ENCODE results near the gene TBC1D14.

The TBC1D14 gene

DNA sequence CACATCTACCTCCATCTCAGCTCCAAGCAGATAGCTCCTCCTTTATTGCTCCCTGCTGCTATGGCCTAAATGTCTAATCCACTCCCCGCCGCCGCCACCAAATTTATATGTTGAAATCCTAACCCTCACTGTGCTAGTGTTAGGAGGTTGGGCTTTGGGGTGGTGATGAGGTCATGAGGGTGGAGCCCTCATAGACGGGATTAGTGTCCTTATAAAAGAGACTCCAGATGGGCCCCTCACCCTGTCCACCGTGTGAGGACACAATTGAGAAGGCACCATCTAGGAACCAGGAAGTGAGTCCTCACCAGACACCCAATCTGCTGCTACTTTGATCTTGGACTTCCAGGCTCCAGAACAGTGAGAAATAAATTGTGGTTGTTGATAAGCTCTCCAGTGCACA is 13.6 kb upstream of the TBC1D14 start:
- H3K27me3 ChIP-seq (replicated peaks; ENCODE audit: control insufficient read depth, insufficient read depth, low read length): no peaks in the 10 kb centered on the region
- no peak overlapping the region for H3K4me3 ChIP-seq (replicated peaks; ENCODE audit: low read depth, low read length)
- TF ChIP-seq, protein P1, sequence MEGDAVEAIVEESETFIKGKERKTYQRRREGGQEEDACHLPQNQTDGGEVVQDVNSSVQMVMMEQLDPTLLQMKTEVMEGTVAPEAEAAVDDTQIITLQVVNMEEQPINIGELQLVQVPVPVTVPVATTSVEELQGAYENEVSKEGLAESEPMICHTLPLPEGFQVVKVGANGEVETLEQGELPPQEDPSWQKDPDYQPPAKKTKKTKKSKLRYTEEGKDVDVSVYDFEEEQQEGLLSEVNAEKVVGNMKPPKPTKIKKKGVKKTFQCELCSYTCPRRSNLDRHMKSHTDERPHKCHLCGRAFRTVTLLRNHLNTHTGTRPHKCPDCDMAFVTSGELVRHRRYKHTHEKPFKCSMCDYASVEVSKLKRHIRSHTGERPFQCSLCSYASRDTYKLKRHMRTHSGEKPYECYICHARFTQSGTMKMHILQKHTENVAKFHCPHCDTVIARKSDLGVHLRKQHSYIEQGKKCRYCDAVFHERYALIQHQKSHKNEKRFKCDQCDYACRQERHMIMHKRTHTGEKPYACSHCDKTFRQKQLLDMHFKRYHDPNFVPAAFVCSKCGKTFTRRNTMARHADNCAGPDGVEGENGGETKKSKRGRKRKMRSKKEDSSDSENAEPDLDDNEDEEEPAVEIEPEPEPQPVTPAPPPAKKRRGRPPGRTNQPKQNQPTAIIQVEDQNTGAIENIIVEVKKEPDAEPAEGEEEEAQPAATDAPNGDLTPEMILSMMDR (IDR thresholded peaks at IDR 0.05; ENCODE audit: insufficient read depth, low read length, poor library complexity, severe bottlenecking): no peak
- DNase-seq (ENCODE audit: extremely low read depth, insufficient read length): no peak
- H3K36me3 ChIP-seq (ENCODE audit: control insufficient read depth, insufficient read depth, low read length): no peaks in the 10 kb centered on the region

DNA sequence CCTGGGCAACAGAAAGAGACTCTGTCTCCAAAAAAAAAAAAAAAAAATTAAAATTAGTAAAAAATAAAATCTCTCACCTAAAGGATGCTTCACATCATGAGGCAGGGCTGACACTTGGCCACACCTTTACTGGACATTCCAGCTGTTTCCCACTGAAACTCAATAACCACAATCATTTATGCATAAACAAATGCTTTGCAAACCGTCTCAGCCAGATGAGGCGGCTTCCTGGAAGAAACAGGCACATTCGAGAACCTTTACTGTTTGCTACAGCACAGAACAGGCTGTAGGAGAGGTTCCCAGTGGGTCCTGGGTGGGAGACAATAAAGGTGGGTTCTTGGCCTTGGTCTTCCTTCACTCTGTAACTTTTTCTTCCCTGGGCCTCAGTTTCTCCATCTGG is 10.9 kb upstream of the TBC1D14 start:
- TF ChIP-seq, protein P1 (IDR thresholded peaks at IDR 0.05; ENCODE audit: insufficient read depth, low read length, poor library complexity, severe bottlenecking): no peak
- Histone ChIP-seq H3K4me3 (replicated peaks; ENCODE audit: low read depth, low read length) (no peak overlapping the region), H3K36me3 (ENCODE audit: control insufficient read depth, insufficient read depth, low read length) (no peaks in the 10 kb centered on the region), H3K27me3 (replicated peaks; ENCODE audit: control insufficient read depth, insufficient read depth, low read length) (no peaks in the 10 kb centered on the region)
- DNase-seq (ENCODE audit: extremely low read depth, insufficient read length): no peak

DNA sequence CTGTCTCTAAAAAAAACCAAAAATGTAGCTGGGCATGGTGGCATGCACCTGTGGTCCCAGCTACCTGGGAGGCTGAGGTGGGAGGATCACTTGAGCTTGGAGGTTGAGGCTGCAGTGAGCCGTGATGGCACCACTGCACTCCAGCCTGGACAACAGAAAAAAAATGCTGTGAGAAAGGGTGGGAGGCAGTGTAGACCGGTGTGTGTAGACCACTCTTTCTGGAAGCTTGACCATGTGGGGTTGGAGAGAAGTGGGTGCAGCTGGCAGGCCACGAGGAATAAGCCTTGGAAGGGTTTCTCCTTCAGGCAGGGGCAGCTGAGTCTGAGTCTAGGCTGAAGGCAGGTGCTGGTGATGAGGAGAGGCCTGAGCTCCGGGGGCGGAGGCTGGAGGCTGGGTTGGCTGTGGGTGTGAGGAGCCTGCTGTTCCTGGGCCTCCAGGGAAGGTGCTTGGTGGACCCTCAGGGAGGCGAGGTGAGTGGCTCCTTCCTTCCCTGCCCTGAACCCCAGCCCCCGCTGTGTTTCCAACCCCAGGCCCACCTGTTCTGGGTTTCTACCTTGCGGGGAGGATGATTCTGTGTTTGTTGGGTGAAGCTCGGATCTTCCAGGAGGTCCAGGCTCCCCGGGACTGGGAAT is 9.3 kb upstream of the TBC1D14 start:
- Histone ChIP-seq H3K4me3 (replicated peaks; ENCODE audit: low read depth, low read length) (no peak overlapping the region), H3K27me3 (replicated peaks; ENCODE audit: control insufficient read depth, insufficient read depth, low read length) (no peaks in the 10 kb centered on the region), H3K36me3 (ENCODE audit: control insufficient read depth, insufficient read depth, low read length) (no peaks in the 10 kb centered on the region)
- no peak for DNase-seq (ENCODE audit: extremely low read depth, insufficient read length)
- TF ChIP-seq, protein P1 (IDR thresholded peaks at IDR 0.05; ENCODE audit: insufficient read depth, low read length, poor library complexity, severe bottlenecking): no peak

DNA sequence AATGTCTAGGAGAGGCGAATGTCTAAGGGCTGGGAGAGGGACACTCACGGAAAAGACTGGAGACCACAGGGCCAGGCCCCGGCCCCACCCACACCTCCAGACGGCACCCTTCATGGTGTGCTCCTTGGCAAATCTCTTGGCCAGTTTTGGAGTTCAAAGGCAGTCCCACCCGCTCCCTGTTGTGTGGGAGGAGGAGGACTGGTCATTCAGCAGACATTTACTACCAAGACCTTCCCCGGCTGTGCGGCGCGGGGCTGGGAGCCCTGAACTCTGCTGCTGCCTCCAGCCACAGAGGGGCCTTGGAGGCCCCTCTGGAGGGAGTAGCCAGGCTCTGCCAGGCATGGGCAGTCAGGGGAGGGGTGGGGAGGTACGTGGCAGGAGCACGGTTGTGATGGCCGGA is 8.7 kb upstream of the TBC1D14 start:
- Histone ChIP-seq H3K36me3 (ENCODE audit: control insufficient read depth, insufficient read depth, low read length) (no peaks in the 10 kb centered on the region), H3K4me3 (replicated peaks; ENCODE audit: low read depth, low read length) (no peak overlapping the region), H3K27me3 (replicated peaks; ENCODE audit: control insufficient read depth, insufficient read depth, low read length) (no peaks in the 10 kb centered on the region)
- DNase-seq (ENCODE audit: extremely low read depth, insufficient read length): no peak
- TF ChIP-seq, protein P1 (IDR thresholded peaks at IDR 0.05; ENCODE audit: insufficient read depth, low read length, poor library complexity, severe bottlenecking): no peak

- Histone ChIP-seq H3K36me3 (ENCODE audit: control insufficient read depth, insufficient read depth, low read length) (no peaks in the 10 kb centered on the region), H3K4me3 (replicated peaks; ENCODE audit: low read depth, low read length) (no peak overlapping the region), H3K27me3 (replicated peaks; ENCODE audit: control insufficient read depth, insufficient read depth, low read length) (no peaks in the 10 kb centered on the region)
- DNase-seq (ENCODE audit: extremely low read depth, insufficient read length): no peak
- TF ChIP-seq, protein P1 (IDR thresholded peaks at IDR 0.05; ENCODE audit: insufficient read depth, low read length, poor library complexity, severe bottlenecking): no peak
Observed at GRCh38 chr4:6901669-6902317, 7.8 kb upstream of the TBC1D14 start.

All from GM06990 (cell line).